Measurements from ENCODE around the gene RNF114.

- no peak for TF ChIP-seq CTCF (conservative IDR thresholded peaks at IDR 0.05 in 1 of 2, IDR thresholded peaks at IDR 0.05 in 1 of 2; ENCODE audit: low read depth in 1 of 2, low read length in 2 of 2)
- TF ChIP-seq EZH2 (IDR thresholded peaks at IDR 0.05; ENCODE audit: low read length, missing control alignments): no peak
Measured at GRCh38 chr20:49914310-49915117, 21.7 kb upstream of the RNF114 start.
